ENCODE results near the gene OGN.

OGN gene

DNA sequence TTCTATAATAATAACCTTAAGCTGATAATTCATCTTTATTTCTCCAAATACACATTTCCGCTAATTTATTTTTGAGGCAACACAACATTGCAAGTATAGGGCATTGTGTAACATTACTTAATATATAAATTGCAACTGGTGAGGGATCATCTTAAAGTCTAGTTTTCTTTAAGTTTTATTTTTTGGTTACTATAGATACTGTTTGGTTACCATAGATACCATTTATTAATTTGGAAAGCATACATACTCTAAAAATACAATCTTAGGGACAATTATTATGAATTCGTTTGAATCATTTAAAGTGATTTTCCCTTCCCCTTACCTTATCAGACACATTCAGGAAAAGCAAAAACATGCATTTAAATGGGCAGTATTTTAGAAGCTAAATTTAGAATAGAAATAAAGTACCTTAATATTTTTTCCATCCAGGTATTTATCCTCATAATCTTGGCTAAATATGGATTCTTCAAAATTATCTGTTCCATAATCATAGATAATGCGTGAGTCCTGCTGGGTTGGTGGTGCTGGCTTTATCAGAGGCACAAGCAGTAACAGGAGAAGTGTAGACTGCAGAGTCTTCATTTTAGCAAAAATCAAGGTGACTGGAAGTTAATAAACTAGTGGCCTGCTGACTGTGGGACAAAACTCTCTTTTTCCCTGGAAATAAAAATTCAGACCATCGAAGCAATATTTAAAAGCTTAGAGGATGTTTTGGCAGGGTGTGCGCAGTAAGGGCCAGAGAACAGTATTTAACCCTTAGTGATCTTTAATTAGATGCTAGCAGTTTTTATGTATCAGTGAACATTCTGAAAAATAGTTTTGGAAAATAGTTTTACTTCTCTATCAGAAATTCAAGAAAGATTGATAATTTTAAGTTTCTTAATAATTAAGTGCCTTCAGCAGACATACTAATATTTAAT is 1.3 kb downstream of the OGN start:
- DNase-seq (ENCODE audit: low read depth): no peak

DNA sequence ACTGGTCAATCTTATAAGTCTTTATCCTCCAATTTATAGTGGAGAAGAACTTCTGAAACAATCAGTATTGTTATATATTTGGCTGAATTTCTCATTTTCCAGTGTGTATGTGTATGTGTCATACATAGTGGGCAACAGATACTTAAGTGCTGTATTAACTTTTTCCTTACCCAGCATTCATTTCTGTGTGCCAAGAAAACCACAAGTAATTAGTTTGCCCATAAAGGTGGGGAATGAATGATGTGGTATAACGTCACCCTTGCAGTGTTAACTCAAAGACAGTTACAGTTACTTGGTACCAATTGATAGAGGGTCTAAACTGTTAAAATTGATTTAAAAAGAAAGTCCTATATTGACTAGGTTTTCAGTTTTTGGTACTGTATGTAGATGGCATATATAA is 2.0 kb downstream of the OGN start:
- no peak for DNase-seq (ENCODE audit: low read depth)

DNA sequence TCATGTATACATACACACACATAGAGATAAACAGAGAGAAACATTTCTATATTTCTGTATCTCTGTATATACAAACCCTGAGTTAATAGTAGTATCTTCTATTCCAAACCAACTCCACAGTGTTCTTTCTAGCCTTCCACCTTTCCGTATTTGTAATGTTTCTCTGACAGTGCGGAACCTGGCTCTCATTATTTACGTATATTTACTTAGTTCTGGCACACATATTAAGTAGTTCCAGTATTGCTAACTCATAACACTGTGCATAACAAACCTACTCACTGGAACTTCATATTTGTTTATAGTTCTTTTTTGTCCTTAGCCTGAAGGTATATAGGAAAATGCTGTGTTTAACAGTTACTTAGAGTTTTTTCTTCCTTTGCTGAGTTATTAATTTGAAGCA is 6.5 kb downstream of the OGN start:
- DNase-seq (ENCODE audit: low read depth): no peak

DNA sequence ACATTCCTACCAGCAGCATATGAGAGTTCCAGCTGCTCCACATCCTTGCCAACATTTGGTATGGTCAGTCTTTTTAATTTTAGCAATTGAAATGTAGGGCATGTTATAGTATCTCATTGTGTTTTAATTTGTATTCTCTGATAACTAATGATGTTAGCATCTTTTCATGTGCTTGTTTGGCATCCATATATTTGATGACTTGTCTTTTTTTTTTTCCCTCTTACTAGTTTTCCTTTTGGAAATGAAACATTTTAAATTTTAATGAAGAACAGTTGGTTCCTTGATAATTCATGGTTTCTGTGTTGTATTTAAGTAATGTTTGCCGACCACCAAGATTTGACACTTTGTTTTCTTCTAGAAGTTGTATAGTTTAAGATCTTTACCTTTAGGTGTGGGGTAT is 8.8 kb downstream of the OGN start:
- DNase-seq (ENCODE audit: low read depth): no peak

DNA sequence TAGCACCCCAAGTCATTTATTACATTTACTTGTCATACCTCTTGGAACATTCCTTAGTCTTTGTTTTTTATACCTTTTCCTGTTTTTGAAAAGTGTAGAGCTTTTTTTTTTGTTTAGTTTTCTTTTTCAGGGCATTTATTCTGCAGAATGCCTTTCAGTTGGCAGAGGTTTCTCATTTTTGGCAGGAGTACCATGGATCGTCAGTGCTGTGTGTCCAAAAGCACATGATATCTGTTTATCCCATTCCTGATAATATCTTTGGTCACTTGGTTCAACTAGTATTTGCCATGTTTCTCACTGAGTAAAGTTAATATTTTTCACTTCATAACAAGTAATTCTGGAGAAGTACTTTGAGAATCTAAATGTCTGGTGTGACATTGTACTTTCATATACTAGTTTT is 10.7 kb downstream of the OGN start:
- DNase-seq (ENCODE audit: low read depth): no peak

DNA sequence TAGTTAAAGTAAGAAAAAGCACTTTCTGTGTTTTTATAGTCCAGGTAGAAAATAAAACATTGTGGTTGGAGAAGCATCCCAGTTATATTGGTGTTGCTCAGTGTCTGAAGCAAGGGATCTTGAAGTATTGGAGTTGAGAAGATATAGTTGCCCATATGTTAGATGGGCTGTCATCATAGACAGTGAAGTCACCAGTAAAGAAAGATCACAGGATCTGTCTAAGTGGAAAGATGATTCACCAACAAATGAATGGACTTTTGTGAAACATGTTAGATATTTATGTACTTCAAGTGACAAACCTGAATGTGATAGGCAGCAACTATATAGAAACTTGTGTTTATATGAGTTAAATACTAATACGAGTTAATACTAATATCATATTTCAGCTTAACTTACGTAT is 11.7 kb downstream of the OGN start:
- DNase-seq (ENCODE audit: low read depth): no peak

DNA sequence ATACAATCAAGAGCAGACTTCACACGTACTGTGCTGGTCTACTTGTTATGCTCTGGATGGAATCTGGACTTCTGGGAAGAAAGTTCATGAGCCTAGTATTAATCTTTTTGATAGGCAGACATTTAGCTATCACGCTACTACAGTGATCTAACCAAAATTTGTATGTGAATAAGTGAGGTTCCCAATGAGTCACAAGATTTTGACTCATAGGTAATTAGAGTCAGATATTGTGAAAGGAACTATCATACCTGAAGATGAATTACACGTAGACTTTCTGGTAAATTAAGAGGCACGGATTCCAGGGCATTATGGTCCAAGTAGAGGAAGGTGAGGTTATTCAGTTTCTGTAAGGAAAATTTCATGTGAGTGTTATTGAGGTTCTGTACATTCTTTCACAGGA is 18.4 kb downstream of the OGN start:
- no peak for DNase-seq (ENCODE audit: low read depth)

DNA sequence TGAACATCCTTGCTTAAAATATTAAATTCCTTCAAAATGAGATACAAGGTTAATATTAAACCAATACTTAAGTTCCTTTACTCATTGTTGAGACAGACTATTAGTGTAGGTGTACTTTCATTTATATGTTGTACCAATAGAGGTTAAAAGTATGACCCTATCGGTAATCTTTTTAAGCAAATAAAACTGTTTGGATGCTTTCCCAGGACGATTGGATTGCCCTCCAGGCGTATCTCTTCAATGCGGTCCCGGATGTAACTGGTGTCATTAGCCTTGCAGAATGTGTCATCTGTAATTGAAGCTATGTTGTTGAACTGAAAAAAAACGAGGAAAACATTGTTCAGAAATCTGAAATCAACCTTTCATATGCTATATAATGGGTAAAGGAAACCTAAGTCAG is 18.9 kb downstream of the OGN start:
- no peak for DNase-seq (ENCODE audit: low read depth)

DNA sequence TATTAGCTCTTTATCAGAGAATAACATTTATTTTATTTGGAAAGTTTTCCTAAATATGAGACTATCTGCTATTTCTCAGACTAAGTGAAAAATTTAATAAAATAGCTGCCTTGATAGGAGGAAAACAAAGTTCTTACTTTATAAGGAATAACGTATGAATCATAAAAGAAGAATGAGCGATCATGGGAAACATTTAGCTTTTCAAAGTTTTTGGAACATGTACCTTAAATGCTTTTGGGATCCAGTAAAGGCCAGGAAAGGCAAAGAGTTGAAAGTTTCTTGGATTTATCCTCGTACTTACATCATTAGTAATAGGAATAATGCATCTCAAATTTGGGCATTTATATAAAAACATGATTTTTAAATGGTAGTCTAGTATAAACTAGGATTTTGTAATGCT is 19.4 kb downstream of the OGN start:
- no peak for DNase-seq (ENCODE audit: low read depth)

DNA sequence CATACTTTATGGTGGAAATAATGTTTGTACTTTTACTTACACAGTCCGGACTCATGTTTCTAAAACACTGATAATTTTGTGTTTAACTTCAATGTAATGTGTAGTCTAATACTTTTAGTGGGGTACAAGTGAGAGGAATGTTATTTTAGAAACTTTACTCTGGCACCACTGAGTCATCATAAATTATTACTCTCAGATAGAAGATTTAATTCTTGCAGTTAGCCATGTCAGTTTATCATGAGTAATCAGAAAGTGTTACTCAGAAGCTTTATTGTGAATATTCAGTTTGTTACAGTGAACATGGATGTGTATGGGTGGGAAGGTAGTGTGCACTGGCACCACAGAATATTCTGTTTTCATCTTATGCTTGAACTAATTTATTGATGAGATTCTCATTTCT is 20.0 kb downstream of the OGN start:
- DNase-seq (ENCODE audit: low read depth): no peak

DNA sequence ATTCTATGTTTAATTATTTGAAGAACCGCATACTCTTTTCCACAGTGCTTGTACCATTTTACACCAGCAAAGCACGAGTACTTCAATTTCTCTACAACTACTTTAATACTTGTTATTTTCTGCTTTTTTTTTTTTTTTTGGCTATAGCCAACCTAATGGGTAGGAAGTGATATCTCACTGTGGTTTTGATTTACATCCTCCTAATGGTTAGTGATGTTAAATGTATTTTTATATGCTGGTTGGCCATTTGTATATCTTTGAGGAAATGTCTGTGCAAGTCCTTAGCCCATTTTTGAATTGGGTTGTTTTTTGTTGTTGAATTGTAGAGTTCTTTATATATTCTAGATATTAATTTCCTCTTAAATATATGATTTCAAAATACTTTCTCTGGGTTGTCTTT is 22.6 kb downstream of the OGN start:
- DNase-seq (ENCODE audit: low read depth): no peak

DNA sequence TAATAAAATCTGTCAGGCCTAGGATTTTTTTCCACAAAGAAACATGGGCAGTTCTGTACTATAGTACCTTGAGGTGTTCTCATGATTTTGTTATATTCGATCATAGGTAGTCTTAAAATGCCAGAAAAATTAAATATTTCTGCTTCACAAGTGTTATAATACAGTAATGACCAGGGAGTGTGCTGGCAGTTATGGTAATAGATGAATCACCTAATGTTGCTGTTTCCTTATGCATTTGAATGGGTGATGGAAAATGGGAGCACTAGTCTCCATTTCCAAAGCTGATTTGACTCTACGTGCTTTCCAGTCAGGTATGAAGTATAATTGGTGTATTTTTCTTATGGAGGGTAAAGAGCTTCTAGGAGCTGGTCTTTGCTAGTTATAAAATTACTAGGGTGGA is 23.8 kb downstream of the OGN start:
- DNase-seq (ENCODE audit: low read depth): no peak

DNA sequence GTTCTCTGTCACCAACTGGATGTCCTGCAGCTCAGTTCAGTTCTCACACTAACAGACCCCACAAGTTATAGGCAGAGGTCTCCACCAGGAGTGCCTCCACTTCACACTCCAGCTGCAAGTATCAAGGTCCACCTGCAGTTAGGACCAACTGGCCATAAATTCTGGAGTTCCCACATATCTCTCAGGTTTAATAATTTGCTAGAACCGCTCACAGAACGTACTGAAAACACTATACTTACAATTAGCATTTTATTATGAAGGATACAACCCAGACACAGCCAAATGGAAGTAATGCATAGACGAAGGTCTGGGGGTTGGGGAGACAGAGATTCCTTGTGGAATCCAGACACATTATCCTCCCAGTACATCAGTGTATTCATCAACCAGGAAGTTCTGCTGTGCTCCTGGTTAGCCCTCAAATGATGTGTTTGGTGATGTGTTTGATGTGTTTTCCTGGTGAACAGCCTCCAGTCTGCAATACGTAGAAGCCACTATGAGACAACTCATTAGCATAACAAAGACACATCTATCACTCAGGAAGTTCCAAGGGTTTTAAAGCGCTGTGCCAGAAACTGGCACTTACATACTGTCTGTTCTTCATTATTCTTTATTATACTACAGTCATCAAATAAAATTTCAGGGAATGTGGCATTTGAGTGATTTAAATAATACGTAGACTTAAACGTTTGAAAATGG is 25.4 kb downstream of the OGN start:
- DNase-seq (ENCODE audit: low read depth): no peak

DNA sequence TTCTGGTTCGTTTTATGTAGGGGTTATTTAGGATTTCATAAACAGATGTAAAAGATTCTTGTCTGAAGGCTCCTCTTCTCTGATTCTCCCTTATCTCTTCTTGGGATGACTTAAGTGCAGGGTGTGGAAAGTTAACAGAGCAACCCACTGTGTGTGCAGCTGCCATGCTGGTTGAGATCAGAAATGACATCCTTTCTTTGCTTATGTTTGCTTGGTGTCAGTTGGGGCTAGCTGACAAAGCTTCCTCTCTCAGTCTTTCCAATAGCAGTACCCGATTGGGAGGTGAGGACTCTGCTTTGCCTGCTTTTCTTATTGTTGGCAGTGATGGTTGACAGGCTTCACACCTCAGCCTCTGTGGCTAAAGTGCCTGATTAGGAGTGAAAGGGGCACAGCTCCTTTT is 26.5 kb downstream of the OGN start:
- no peak for DNase-seq (ENCODE audit: low read depth)

DNA sequence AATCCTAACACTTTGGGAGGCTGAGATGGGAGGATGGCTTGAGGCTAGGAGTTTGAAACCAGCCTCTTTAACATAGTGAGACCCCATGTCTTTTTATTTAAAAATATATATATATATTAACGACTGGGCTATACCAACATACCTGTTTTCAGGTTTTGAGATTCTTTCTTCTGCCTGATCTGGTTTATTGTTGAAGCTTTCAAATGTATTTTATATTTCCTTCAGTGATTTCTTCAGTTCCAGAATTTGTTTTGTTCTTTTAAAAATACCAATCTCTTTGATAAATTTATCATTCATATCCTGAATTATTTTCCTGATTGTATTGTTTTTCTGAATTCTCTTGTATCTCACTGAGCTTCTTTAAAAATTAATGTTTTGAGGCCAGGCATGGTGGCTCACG is 31.2 kb downstream of the OGN start:
- DNase-seq (ENCODE audit: low read depth): no peak

DNA sequence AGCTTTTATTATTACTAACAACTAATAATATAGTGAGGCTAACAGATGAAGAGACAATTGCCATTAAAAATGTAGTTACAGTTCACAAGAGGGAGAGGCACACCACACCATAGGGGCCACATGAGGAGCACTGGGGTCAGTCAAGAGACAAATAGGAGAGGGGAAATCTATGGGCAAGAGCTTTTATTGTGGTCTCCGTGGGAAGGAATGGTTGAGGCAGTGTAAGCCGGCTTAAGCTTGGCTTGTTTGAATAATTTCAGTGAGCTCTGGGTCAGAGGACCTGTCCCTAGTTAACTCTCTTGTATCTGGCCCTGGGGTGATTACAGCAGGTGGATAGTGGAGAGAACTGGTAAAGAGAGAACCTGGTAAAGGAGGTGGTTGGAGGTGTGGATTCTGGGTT is 35.3 kb downstream of the OGN start:
- DNase-seq (ENCODE audit: low read depth): no peak

DNA sequence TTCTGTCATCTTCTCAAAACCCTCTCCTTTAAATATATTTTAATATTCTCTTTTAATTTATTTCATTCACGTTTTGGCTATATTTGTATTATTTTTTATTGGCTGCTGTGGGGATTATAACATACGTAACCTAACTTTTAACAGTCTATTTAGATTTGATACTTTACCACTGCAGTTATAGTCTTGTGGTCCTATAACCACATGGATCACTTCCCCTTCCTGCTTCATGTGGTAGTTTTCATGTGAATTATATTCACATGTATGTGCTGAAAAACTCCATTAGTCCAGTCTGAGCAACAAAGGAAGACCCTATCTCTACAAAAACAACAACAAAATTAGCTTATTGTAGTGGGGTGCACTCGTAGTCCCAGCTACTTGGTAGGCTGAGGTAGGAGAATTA is 44.3 kb downstream of the OGN start:
- no peak for DNase-seq (ENCODE audit: low read depth)

DNA sequence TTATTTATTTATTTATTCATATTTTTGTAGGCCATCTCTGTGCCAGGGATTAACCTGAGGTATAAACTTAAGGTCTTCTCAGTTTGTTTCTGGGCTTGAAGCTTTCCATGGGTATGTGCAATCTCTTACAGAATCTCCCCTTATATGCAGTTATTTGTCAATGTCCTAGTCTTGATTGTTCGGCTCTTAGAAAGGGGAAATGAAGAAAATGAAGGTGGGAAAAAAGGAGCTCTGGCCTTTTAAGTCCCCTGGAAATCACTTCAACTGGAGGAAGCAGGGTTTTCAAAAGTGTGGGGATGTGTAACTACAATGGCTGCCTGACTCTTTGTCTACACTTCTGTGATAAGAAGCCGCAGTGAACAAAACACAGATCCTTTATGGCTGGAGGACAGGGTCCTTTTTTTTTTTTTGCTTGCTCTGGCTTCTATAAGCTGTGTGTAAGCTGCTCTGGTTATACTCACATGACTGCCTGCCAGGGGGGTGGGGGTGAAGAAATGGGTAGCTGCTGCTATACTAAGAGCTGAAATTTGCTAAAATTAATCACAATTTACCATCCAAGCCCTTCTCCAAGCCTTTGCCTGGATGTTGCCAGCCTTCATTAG is 44.9 kb downstream of the OGN start:
- DNase-seq (ENCODE audit: low read depth): no peak

DNA sequence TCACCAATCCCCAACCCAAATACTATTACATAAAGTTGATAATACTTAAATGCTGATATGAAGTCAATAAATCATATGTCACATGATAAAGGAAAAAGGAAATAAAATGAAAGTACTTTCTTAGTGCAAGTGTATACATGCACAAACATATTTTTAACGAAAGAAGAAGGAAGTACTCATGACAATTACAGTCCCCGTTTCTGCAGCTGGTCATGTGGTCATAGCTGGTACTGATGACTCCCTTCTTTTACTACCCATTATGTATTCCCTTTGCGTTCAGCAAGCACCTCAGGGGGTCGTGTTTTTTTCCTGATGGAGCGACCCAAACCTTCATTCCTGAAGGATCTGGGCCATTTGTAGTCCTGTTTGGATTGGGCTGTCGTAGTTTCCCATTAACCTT is 51.3 kb downstream of the OGN start:
- DNase-seq (ENCODE audit: low read depth): no peak

DNA sequence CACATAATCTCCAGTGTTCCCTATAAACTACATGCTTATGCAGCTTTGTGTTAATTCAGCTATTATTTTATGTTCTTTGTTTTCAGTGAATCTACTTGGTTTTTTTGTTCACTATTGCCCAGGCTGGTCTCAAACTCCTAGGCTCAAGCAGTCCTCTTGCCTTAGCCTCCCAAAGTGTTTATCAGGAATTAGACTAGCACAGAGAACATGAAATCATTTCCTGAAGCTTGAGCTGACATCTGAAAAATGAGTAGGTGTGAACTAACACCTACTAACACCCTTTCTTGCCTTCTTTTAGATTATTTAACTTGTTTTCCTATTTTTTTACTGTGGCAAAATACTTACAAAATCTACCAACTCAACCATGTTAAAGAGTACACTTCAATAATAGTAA is 53.6 kb downstream of the OGN start:
- no peak for DNase-seq (ENCODE audit: low read depth)

DNA sequence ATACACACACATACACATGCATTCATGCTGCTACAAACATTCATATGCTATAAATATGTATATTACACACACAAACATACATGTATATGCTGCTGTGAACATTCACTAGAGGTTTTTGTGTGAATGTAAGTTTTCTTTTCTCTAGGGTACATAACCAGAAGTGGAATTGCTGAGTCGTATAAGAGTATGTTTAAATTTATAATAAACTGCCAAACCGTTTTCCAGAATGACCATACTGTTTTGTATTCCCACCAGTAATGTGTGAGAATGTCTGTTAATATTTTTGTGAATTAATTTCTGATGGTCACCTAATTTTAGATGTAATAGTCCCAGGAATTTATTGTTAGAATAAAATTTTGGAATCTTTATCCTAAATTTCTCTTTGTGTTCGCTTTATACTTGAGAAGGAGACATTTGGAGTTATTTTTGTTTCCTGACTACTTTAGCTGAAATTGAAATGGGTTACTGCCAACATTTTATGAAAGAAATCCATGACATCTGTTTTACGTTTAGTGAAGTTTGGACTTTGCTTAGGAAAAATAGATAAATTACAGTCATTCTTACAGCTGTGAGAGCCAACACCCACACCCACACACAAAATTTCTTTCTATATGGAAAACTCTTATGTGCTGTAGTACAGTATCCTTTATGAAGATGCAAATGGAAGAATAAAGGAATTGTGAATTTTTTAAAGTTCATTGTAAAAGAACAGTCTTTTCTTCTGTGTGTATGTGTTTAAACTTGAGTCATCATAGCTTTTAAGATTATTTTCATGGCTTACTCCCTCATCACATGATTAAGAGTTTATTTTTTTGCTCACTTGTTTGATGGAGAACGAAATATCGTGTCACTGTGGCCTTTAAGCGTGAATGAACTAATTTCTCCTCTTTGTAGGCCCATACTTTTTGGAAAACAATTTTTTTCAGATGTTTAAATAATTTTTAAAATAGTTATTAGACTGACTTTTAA is 54.3 kb downstream of the OGN start:
- DNase-seq (ENCODE audit: low read depth): no peak

DNA sequence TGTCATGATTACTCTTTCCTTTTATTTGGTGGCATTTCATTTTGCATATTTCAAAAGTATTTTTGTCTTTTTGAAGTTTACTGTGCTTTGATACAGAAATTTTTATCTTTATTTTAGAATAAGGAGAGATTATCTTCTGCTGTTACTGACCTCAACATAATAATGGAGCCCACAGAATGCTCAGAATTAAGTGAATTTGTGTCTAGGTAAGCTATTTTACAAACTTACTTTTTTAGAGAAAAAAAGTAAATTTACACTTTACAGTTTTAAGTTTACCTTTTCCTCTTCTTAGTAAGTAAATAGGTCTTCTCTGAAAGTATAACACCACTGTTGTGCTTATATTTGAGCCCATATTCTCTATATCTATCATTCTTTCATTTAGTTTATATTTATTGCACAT is 58.8 kb downstream of the OGN start:
- DNase-seq (ENCODE audit: low read depth): no peak
